Neural crest cell (in vitro differentiated cells): ENCODE measurements around the gene DNAJC6. TPM values are rescaled to one million over a fixed set of nuclear protein-coding genes. Genes with fewer than 3 reads are reported as not detected.

ENCODE experiments used
- DNase-seq: peaks from one replicate; pipeline ENCODE4 v3.0.0; 2021; ENCODE audit warnings: low read depth, mixed read lengths, low spot score
- H3K27ac Mint-ChIP-seq: one replicate; pipeline ENCODE4 v1.8.0; 2021; ENCODE audit warnings: mild to moderate bottlenecking, mixed read lengths; ENCODE audit not compliant: unreplicated experiment
- H3K27me3 Mint-ChIP-seq: 2 replicates; pipeline ENCODE4 v1.8.0; 2021; ENCODE audit warnings: low read depth, mild to moderate bottlenecking, mixed read lengths
- H3K36me3 Mint-ChIP-seq: 2 replicates; pipeline ENCODE4 v1.8.0; 2021; ENCODE audit warnings: low read depth, mild to moderate bottlenecking, mixed read lengths
- H3K4me1 Mint-ChIP-seq: 2 replicates; pipeline ENCODE4 v1.8.0; 2021; ENCODE audit warnings: mixed read lengths
- H3K4me3 Mint-ChIP-seq: one replicate; pipeline ENCODE4 v1.8.0; 2021; ENCODE audit warnings: mild to moderate bottlenecking, mixed read lengths
- H3K9me3 Mint-ChIP-seq: 2 replicates; pipeline ENCODE4 v1.8.0; 2021; ENCODE audit warnings: mixed read lengths
- CTCF ChIP-seq: fragments of 200-600 bp; sonication (generic); conservative IDR thresholded peaks from 2 replicates; pipeline ENCODE4 v1.5.0; 2021; ENCODE audit warnings: antibody characterized with exemption, mild to moderate bottlenecking
- total RNA-seq: library from RNA; stranded (reverse); gene quantifications from 2 replicates; pipeline ENCODE4 v1.2.1, GENCODE V29; 2021

DNAJC6 gene
- total RNA-seq, 1 donor from 2014 or later, result 2.4 TPM

GRCh38 chr1:65456481-65456880, 147.1 kb downstream of the DNAJC6 start:
- H3K4me3 Mint-ChIP-seq, result no peak overlapping the region
- H3K27ac Mint-ChIP-seq, result peak overlapping the region; percentile 78
- H3K27me3 Mint-ChIP-seq, result no peaks in the 10 kb centered on the region
- no peak for DNase-seq
- peaks cover 8% of the 10 kb centered on the region for H3K9me3 Mint-ChIP-seq
- peaks cover 10% of the 10 kb centered on the region for H3K4me1 Mint-ChIP-seq
- TF ChIP-seq CTCF, result no peak
- H3K36me3 Mint-ChIP-seq, result peaks cover 7% of the 10 kb centered on the region

GRCh38 chr1:65457868-65458267, 148.5 kb downstream of the DNAJC6 start:
- peaks cover 7% of the 10 kb centered on the region for H3K36me3 Mint-ChIP-seq
- H3K4me3 Mint-ChIP-seq, result no peak overlapping the region
- peaks cover 10% of the 10 kb centered on the region for H3K4me1 Mint-ChIP-seq
- H3K27me3 Mint-ChIP-seq, result no peaks in the 10 kb centered on the region
- no peak for DNase-seq
- H3K27ac Mint-ChIP-seq, result no peak overlapping the region
- peaks cover 8% of the 10 kb centered on the region for H3K9me3 Mint-ChIP-seq
- no peak for TF ChIP-seq CTCF

GRCh38 chr1:65458730-65459396, 149.5 kb downstream of the DNAJC6 start:
- TF ChIP-seq CTCF, result no peak
- H3K4me3 Mint-ChIP-seq, result no peak overlapping the region
- H3K36me3 Mint-ChIP-seq, result peaks cover 11% of the 10 kb centered on the region
- peaks cover 10% of the 10 kb centered on the region for H3K4me1 Mint-ChIP-seq
- no peak for DNase-seq
- H3K27me3 Mint-ChIP-seq, result no peaks in the 10 kb centered on the region
- H3K9me3 Mint-ChIP-seq, result peaks cover 8% of the 10 kb centered on the region
- H3K27ac Mint-ChIP-seq, result peak overlapping the region; percentile 39

- Mint-ChIP-seq H3K4me3 (no peak overlapping the region), H3K36me3 (peaks cover 12% of the 10 kb centered on the region), H3K4me1 (peaks cover 10% of the 10 kb centered on the region), H3K9me3 (peaks cover 8% of the 10 kb centered on the region), H3K27me3 (no peaks in the 10 kb centered on the region), H3K27ac (no peak overlapping the region)
- TF ChIP-seq CTCF, result peak; percentile 57
- no peak for DNase-seq
These were observed 150.0 kb downstream of the DNAJC6 start for GRCh38 chr1:65459397-65459768.

Other genes with a start within 250 kb of the DNAJC6 start
- 10.5 and 12.0 TPM in 2 replicates for gene AK4, start 161.3 kb upstream of the DNAJC6 start, total RNA-seq
- 2.5 and 2.7 TPM in 2 replicates for gene LEPR, start 111.1 kb downstream of the DNAJC6 start, total RNA-seq
- gene LEPROT, start 111.1 kb downstream of the DNAJC6 start, total RNA-seq, result 31.0 and 33.7 TPM in 2 replicates